IgD-negative memory B cell (primary cell): ENCODE data around the gene LRTM2. TPM values are rescaled to one million over a fixed set of nuclear protein-coding genes. Genes with fewer than 3 reads are reported as not detected.
A peak's percentile ranks its signal among the peaks of the same experiment; 100 is the strongest.

ENCODE experiments used
- H3K27ac Mint-ChIP-seq, 3 donors: one replicate each; pipeline ENCODE4 v1.8.0; 2020 to 2022; ENCODE audit warnings: mild to moderate bottlenecking in 3 of 3, mixed read lengths in 3 of 3, moderate library complexity in 1 of 3
- H3K27me3 Mint-ChIP-seq: one replicate; pipeline ENCODE4 v1.8.0; 2021; ENCODE audit warnings: mixed read lengths
- H3K36me3 Mint-ChIP-seq: one replicate; pipeline ENCODE4 v1.8.0; 2020; ENCODE audit warnings: mild to moderate bottlenecking, mixed read lengths
- H3K4me1 Mint-ChIP-seq, 3 donors: one replicate each; pipeline ENCODE4 v1.8.0; 2020 to 2022; ENCODE audit warnings: mixed read lengths in 3 of 3, mild to moderate bottlenecking in 1 of 3
- H3K4me3 Mint-ChIP-seq, 4 donors: one replicate each; pipeline ENCODE4 v1.8.0; 2020 to 2022; ENCODE audit warnings: mild to moderate bottlenecking in 4 of 4, mixed read lengths in 4 of 4, moderate library complexity in 3 of 4
- H3K9me3 Mint-ChIP-seq, 3 donors: one replicate each; pipeline ENCODE4 v1.8.0; 2020 to 2021; ENCODE audit warnings: mixed read lengths in 3 of 3, mild to moderate bottlenecking in 1 of 3
- polyA plus RNA-seq: library from polyadenylated mRNA; unstranded; fragments of 300-500 nt; fragmentation: Illumina TruSeq; gene quantifications from one replicate; pipeline ENCODE4 v1.2.3, GENCODE V29; 2021

The LRTM2 gene
- polyA plus RNA-seq, 1 donor from 2014 or later, result not detected

DNA sequence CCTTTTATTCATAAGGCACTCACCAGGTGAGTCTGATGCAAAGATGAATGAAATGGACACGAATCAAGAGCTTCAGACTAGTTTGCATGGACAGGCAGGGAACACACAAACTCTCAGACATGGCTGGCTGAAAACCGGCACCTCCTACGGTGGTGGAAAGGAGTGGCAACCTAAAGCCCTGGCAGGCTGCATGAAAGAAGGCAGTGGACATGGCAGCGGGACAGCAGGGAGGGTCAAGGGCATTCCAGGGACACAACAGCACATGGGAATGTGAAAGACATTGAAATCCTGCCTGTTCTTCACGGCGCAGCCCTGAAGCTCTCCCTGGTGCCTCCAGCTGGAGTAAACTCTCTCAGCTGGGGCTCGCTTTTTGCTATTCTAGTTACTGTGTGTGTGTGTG is 16.6 kb upstream of the LRTM2 start:
- Mint-ChIP-seq H3K9me3 (peaks cover 1 to 4% (median 2%) of the 10 kb centered on the region in 3 donors), H3K36me3 (peaks cover 2% of the 10 kb centered on the region), H3K4me3 (no peak overlapping the region), H3K27ac (no peak overlapping the region), H3K4me1 (peaks cover 13 to 20% (median 15%) of the 10 kb centered on the region in 3 donors), H3K27me3 (peaks cover 1% of the 10 kb centered on the region)

DNA sequence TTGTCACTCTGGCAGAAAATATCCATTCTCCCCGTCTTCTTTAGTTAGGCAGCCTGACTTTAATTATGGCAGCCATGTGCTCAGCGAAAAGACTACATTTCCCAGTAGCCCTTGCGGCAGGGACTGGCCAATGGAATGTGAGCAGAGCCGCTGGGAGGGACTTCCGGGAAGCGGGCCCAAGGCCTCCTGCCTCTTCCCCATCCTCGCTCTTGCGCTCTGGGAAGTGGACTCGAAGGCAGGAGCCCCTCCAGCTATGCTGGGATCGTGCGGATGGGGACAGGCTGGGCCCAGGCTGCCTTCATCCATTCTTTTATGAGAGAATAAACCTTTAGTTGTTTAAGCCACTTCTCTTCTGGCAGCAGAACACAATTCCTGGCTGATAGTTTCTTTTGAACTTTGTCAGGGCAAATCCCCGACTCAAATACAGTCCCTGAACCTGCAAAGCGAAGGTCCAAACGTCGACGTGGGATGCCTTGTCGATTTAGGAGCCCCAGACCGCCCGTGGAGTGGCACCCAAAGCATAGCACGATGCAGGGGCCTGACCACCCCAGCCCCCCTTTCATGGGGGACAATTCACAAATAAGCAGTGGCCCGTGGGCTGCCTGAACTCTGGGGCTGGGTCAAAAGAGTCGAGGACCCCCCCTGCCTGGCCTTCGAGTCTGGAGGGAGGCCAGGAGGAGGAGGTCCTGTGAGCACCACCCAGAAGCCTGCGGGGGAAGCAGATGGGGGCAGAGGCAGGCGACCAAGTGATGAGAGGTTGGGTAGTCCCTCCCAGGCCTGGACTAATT is 15.6 kb upstream of the LRTM2 start:
- H3K9me3 Mint-ChIP-seq, result peaks cover 1 to 4% (median 2%) of the 10 kb centered on the region in 3 donors
- peak overlapping the region in 1 of 3 donors; percentile 80 for H3K27ac Mint-ChIP-seq
- H3K4me3 Mint-ChIP-seq, result peak overlapping the region; percentile 4 to 54 (median 17)
- peaks cover 2% of the 10 kb centered on the region for H3K36me3 Mint-ChIP-seq
- H3K27me3 Mint-ChIP-seq, result peaks cover 1% of the 10 kb centered on the region
- H3K4me1 Mint-ChIP-seq, result peaks cover 11 to 17% (median 14%) of the 10 kb centered on the region in 3 donors

DNA sequence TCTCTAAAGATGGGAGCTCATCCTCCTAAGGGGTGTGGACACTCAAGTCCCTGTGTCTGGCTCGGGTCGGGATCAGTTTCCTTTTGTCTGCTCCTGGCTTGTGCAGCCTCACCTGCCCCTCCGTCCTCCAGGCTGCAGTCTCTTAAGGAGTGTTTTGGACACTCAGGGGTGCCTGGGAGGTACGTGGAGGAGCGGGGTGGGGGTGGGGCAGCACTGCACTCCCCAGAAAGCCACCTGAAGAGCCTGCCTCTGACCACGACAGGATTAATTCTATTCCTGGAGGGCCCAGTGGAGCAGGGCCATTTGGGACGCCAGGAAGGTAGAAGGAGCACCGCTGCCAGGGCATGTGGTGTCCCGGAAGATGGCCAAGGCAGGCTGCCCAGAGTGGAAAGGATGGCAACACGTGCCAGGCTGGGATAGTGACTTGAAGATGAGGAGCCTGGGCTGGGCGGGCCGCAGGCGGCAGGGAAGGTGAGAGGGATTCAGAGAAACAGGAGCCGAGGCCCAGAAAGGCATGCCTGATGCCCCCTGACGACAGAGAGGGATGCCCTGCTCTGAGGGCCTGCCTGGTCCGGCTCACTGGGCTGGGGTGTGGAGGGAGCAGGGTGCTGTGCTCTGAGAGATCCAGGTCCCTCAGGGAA is 14.8 kb upstream of the LRTM2 start:
- Mint-ChIP-seq H3K4me1 (peaks cover 9 to 15% (median 13%) of the 10 kb centered on the region in 3 donors), H3K9me3 (peaks cover 1 to 4% (median 2%) of the 10 kb centered on the region in 3 donors), H3K27ac (peak overlapping the region in 1 of 3 donors; percentile 93), H3K27me3 (peaks cover 1% of the 10 kb centered on the region), H3K36me3 (peaks cover 2% of the 10 kb centered on the region), H3K4me3 (peak overlapping the region in 1 of 4 donors; percentile 45)

- Mint-ChIP-seq H3K9me3 (peaks cover 1 to 4% (median 2%) of the 10 kb centered on the region in 3 donors), H3K27ac (peak overlapping the region in 2 of 3 donors; percentile 13 to 51), H3K36me3 (peaks cover 2% of the 10 kb centered on the region), H3K27me3 (no peaks in the 10 kb centered on the region), H3K4me1 (peaks cover 6 to 8% (median 7%) of the 10 kb centered on the region in 3 donors), H3K4me3 (no peak overlapping the region)
Observed at GRCh38 chr12:1806301-1807086, 13.9 kb upstream of the LRTM2 start.

GRCh38 chr12:1807087-1807860 is 13.1 kb upstream of the LRTM2 start:
- Mint-ChIP-seq H3K36me3 (peaks cover 2% of the 10 kb centered on the region), H3K9me3 (peaks cover 1 to 4% (median 2%) of the 10 kb centered on the region in 3 donors), H3K27me3 (no peaks in the 10 kb centered on the region), H3K4me3 (peak overlapping the region in 1 of 4 donors; percentile 28), H3K27ac (peak overlapping the region in 2 of 3 donors; percentile 13 to 51), H3K4me1 (peaks cover 6 to 7% (median 6%) of the 10 kb centered on the region in 3 donors)

- H3K27me3 Mint-ChIP-seq, result no peaks in the 10 kb centered on the region
- no peak overlapping the region for H3K27ac Mint-ChIP-seq
- H3K4me3 Mint-ChIP-seq, result no peak overlapping the region
- H3K4me1 Mint-ChIP-seq, result peaks cover 6 to 9% (median 9%) of the 10 kb centered on the region in 3 donors
- H3K36me3 Mint-ChIP-seq, result peaks cover 2% of the 10 kb centered on the region
- peaks cover 1 to 4% (median 2%) of the 10 kb centered on the region in 3 donors for H3K9me3 Mint-ChIP-seq
Observed at GRCh38 chr12:1808036-1808797, 12.1 kb upstream of the LRTM2 start.

DNA sequence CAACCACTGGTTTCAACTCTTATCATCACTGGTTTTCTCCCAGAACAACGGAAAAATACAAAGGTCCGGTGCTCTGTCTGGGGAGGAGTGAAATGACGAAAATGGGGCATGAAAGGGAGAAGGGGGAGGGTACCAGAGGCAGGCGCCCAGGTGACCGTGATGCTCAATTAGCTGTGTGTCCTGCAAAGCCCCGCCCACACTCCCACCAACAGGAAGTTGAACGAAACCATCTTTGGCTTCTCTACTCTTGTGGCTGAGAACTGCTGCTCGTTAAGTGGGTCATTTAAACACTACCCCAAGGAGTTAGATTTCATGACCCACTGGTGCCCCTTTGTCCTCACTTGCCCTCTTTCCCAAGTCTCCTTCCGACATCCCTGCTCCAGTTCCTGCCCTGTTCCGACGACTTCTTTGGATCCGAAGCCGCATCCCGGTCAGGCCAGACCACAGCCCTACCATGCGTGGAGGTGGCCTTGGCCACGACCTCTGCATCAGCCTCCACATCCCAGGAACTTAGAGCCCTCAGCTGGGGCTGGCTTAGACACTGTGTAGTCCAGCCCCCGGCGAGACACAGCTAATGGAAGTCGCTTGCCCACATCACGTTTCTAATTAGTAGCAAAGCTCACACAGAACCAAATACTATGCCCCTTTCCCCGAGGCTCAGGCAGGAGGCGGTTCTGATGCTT is 11.4 kb upstream of the LRTM2 start:
- Mint-ChIP-seq H3K27ac (no peak overlapping the region), H3K4me1 (peaks cover 6 to 9% (median 9%) of the 10 kb centered on the region in 3 donors), H3K27me3 (no peaks in the 10 kb centered on the region), H3K36me3 (peaks cover 2% of the 10 kb centered on the region), H3K4me3 (no peak overlapping the region), H3K9me3 (peaks cover 1 to 4% (median 2%) of the 10 kb centered on the region in 3 donors)

DNA sequence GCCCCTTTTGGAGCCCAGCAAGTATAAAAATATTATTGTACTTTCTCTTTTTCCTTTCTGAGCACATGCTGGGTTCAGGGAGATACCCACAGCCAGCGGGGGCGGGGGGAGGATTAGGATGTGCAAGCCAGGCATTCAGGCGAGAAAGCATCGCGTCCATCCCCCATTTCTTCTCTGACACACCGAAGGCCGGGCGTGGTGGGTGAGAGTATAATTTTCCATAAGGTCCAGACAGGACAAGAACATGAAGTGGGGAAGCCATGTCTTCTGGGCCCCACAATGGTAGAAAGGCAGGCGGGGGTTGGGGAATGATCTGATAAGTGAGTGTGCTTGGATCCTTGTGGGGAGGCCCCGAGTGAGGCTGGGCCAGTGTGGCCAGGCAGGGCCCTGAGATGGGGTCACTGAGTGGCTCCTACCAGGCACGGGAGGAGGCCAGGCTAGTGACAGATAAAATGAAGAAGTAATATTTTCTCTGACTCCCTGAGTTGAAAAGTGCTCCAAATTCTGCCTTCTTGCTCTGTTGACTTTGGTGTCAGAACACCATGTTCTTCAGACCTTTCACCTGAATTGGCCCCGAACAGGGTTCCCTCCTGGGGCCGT is 10.7 kb upstream of the LRTM2 start:
- Mint-ChIP-seq H3K9me3 (no peaks in the 10 kb centered on the region), H3K27ac (no peak overlapping the region), H3K36me3 (peaks cover 2% of the 10 kb centered on the region), H3K4me3 (no peak overlapping the region), H3K4me1 (peaks cover under 1 to 6% (median 5%) of the 10 kb centered on the region in 3 donors), H3K27me3 (peaks cover 1% of the 10 kb centered on the region)

GRCh38 chr12:1810201-1810930 is 10.0 kb upstream of the LRTM2 start:
- peaks cover 2% of the 10 kb centered on the region for H3K36me3 Mint-ChIP-seq
- peaks cover 5% of the 10 kb centered on the region for H3K27me3 Mint-ChIP-seq
- no peak overlapping the region for H3K27ac Mint-ChIP-seq
- peaks cover 0 to 7% (median 4%) of the 10 kb centered on the region in 3 donors for H3K4me1 Mint-ChIP-seq
- no peak overlapping the region for H3K4me3 Mint-ChIP-seq
- no peaks in the 10 kb centered on the region for H3K9me3 Mint-ChIP-seq

GRCh38 chr12:1810931-1811280 is 9.5 kb upstream of the LRTM2 start:
- no peak overlapping the region for H3K4me3 Mint-ChIP-seq
- peaks cover 2% of the 10 kb centered on the region for H3K36me3 Mint-ChIP-seq
- peaks cover 0 to 7% (median 4%) of the 10 kb centered on the region in 3 donors for H3K4me1 Mint-ChIP-seq
- peaks cover 5% of the 10 kb centered on the region for H3K27me3 Mint-ChIP-seq
- H3K27ac Mint-ChIP-seq, result no peak overlapping the region
- H3K9me3 Mint-ChIP-seq, result no peaks in the 10 kb centered on the region

- Mint-ChIP-seq H3K4me3 (no peak overlapping the region), H3K27ac (no peak overlapping the region), H3K4me1 (peaks cover 0 to 8% (median 4%) of the 10 kb centered on the region in 3 donors), H3K36me3 (peaks cover 3% of the 10 kb centered on the region), H3K27me3 (peaks cover 6% of the 10 kb centered on the region), H3K9me3 (no peaks in the 10 kb centered on the region)
Observed at GRCh38 chr12:1811281-1811947, 9.0 kb upstream of the LRTM2 start.

DNA sequence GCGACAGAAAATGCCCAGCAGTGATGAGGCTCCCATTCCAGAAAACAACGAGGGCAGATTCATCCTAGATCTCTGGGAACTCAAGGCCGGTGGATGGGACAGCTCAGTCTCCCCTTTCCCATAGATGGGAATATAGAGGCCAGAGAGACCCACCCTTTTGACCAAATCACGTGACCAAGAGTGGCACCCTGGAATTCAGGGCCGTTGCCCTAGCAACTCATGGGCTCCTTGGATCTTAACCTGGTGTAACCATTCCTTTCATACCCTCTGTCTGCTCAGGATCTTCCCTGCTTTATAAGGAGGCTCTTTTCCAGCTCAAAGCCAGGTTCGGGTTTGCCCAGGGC is 8.4 kb upstream of the LRTM2 start:
- H3K36me3 Mint-ChIP-seq, result peaks cover 5% of the 10 kb centered on the region
- H3K27me3 Mint-ChIP-seq, result peaks cover 7% of the 10 kb centered on the region
- no peak overlapping the region for H3K4me3 Mint-ChIP-seq
- H3K27ac Mint-ChIP-seq, result no peak overlapping the region
- no peaks in the 10 kb centered on the region for H3K9me3 Mint-ChIP-seq
- H3K4me1 Mint-ChIP-seq, result peaks cover 0 to 8% (median 4%) of the 10 kb centered on the region in 3 donors
